Astrocyte (in vitro differentiated cells and primary cell): ENCODE measurements around the gene ADGRL1.

ENCODE experiments used
- CTCF ChIP-seq: IDR thresholded peaks from 2 replicates; pipeline ENCODE4 v1.5.1; 2011; ENCODE audit warnings: low read depth, mild to moderate bottlenecking, inconsistent platforms, low read length, moderate library complexity; ENCODE audit not compliant: insufficient read depth
- EZH2 ChIP-seq: IDR thresholded peaks from 2 replicates; pipeline ENCODE4 v1.6.1; 2012; ENCODE audit warnings: mild to moderate bottlenecking, low read length, inconsistent platforms; ENCODE audit not compliant: insufficient read depth

GRCh38 chr19:14248578-14249011, 42.6 kb upstream of the ADGRL1 start:
- TF ChIP-seq CTCF (no peak), EZH2 (no peak)
